PFSK-1 (cell line): ENCODE data around the gene HNRNPC.

Source experiments
- FOXP2 ChIP-seq: optimal IDR thresholded peaks from 2 replicates; pipeline ENCODE3; 2011; ENCODE audit warnings: borderline replicate concordance, control low read depth, inconsistent platforms; ENCODE audit not compliant: insufficient read depth; ENCODE audit errors: extremely low read length, extremely low read depth
- POLR2AphosphoS5 ChIP-seq: IDR thresholded peaks from 2 replicates; pipeline ENCODE4 v1.6.1; 2012; ENCODE audit warnings: low read depth, mild to moderate bottlenecking, control low read depth, low read length, moderate library complexity
- REST ChIP-seq, 2 experiments: IDR thresholded peaks; 2 replicates each; pipeline versions ENCODE4 v1.6.1 to v1.8.0; 2011 to 2012; ENCODE audit warnings: low read depth in 2 of 2, low read length in 2 of 2, control low read depth in 1 of 2, inconsistent platforms in 1 of 2, mild to moderate bottlenecking in 1 of 2, moderate library complexity in 1 of 2; ENCODE audit not compliant: insufficient read depth in 1 of 2
- SIN3A ChIP-seq: IDR thresholded peaks from 2 replicates; pipeline ENCODE4 v1.6.1; 2012; ENCODE audit warnings: mild to moderate bottlenecking, low read length, moderate library complexity, borderline replicate concordance; ENCODE audit not compliant: insufficient read depth
- TAF1 ChIP-seq: IDR thresholded peaks from 2 replicates; pipeline ENCODE4 v1.6.1; 2012; ENCODE audit warnings: low read length, control low read depth, borderline replicate concordance; ENCODE audit not compliant: insufficient read depth

HNRNPC gene

DNA sequence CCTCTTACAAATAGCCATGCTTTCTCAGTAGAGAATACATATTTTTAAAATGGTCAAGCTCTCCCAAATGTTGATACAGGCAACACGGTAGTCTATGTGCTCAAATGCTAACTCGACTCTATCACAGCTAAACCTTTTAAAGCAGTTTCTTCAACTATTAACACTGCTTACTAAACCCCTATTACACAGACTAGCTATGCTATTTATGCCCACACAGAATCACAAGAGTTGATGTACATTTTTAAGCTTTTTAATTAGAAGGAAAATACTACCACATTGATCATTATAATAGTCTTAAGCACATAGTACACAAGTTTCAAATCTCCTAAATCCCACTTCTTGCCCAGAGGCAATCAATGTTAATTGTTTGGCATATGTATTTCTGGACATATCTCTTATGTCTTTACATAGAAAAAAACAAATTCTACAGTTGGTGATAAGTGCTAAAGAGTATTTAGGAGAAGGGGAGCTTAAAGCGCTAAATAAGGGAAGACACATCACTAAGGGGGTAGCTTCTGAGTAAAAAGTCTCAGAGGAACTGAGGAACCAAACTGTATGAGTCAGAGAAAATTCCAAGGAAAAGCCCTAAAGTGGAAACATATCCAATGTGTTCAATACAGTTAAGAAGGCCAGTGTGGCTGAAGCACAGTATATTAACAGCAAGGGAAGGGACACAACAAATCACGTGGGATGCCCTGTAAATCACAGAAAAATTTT, 13.7 kb downstream of the HNRNPC start:
- no peak for TF ChIP-seq TAF1
- no peak for TF ChIP-seq SIN3A
- TF ChIP-seq FOXP2 = no peak
- no peak for TF ChIP-seq POLR2AphosphoS5
- no peak for TF ChIP-seq REST (IDR thresholded peaks at IDR 0.05; ENCODE audit: insufficient read depth in 1 of 2, low read depth in 2 of 2, low read length in 2 of 2)

- TF ChIP-seq SIN3A = no peak
- no peak for TF ChIP-seq FOXP2
- no peak for TF ChIP-seq POLR2AphosphoS5
- no peak for TF ChIP-seq REST (IDR thresholded peaks at IDR 0.05; ENCODE audit: insufficient read depth in 1 of 2, low read depth in 2 of 2, low read length in 2 of 2)
- no peak for TF ChIP-seq TAF1
Observed at GRCh38 chr14:21252149-21252548, 17.1 kb downstream of the HNRNPC start.

GRCh38 chr14:21251215-21251614, 18.0 kb downstream of the HNRNPC start:
- TF ChIP-seq POLR2AphosphoS5 = no peak
- TF ChIP-seq SIN3A = no peak
- no peak for TF ChIP-seq REST (IDR thresholded peaks at IDR 0.05; ENCODE audit: insufficient read depth in 1 of 2, low read depth in 2 of 2, low read length in 2 of 2)
- no peak for TF ChIP-seq TAF1
- no peak for TF ChIP-seq FOXP2

GRCh38 chr14:21248739-21249411, 20.4 kb downstream of the HNRNPC start:
- TF ChIP-seq SIN3A (no peak), REST (IDR thresholded peaks at IDR 0.05; ENCODE audit: insufficient read depth in 1 of 2, low read depth in 2 of 2, low read length in 2 of 2) (no peak), TAF1 (no peak), POLR2AphosphoS5 (no peak), FOXP2 (no peak)

GRCh38 chr14:21248338-21248737, 20.9 kb downstream of the HNRNPC start:
- no peak for TF ChIP-seq FOXP2
- TF ChIP-seq POLR2AphosphoS5 = no peak
- no peak for TF ChIP-seq REST (IDR thresholded peaks at IDR 0.05; ENCODE audit: insufficient read depth in 1 of 2, low read depth in 2 of 2, low read length in 2 of 2)
- TF ChIP-seq SIN3A = no peak
- no peak for TF ChIP-seq TAF1
